ENCODE data around the gene HERPUD1.

GRCh38 chr16:56918467-56919012, 13.4 kb upstream of the HERPUD1 start:
- no peak for TF ChIP-seq EP300 (IDR thresholded peaks at IDR 0.05)
- no peak for TF ChIP-seq CTCF (IDR thresholded peaks at IDR 0.05)
- no peak for TF ChIP-seq POLR2A (IDR thresholded peaks at IDR 0.05)
